HG03135 (cell line): ENCODE measurements around the gene RPN2.

Experiments used
- ATAC-seq: cut with Tn5 transposase; IDR thresholded peaks from one replicate; pipeline ENCODE4 v1.9.1; 2021; ENCODE audit warnings: mild to moderate bottlenecking, moderate library complexity; ENCODE audit not compliant: unreplicated experiment

The RPN2 gene

DNA sequence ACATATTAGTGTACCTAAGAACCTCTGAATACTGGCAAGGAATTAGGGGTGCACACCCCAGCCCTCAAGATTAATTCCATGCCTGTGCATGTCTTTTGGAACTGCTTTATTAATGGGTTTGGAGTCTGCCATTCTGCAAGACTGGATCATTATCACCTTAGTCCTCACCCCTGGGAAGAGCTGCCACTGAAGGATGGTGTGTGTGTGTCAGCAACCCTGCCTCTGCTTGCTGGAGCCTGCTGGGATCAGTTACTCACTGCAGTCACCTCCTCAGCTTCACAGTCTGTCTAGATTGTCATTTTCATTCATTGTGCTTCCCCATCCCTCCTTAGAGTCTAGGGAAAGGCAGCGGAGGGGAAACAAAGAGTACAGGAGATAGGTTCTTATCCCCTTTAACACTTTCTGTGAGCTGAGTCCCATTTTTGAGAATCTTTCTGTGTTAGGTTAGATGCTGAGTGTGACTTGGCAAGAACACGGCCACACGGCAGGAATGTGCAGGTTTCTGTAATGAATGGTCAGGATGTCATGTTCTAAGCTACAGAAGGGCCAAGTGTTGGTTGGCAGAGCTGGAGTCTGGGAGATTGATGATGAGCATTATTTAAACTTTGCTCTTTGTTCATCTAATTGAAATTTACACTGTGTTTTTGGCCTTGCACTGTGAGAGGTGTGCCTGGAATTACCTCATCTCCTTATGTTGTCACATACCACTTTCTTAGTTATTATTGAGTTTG lies 61.4 kb downstream of the RPN2 start:
- no peak for ATAC-seq

DNA sequence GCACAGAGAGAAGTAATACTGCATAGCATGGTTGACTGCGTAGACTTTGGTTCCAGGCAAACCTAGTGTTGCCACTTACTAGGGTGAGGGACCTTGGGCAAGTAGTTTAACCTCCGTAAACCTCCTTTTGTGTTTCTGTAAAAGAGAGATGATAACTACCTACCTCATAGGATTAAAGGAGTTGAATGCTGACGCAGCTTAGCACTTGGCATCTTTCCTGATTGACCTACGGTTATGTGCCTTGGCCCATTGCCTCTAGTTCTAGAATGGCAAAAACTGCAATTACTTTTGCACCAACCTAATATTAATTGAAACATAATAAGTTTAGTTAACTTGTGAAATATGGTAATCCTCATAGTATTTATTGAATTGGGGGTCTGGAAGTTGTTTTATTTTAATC lies 63.4 kb downstream of the RPN2 start:
- no peak for ATAC-seq

DNA sequence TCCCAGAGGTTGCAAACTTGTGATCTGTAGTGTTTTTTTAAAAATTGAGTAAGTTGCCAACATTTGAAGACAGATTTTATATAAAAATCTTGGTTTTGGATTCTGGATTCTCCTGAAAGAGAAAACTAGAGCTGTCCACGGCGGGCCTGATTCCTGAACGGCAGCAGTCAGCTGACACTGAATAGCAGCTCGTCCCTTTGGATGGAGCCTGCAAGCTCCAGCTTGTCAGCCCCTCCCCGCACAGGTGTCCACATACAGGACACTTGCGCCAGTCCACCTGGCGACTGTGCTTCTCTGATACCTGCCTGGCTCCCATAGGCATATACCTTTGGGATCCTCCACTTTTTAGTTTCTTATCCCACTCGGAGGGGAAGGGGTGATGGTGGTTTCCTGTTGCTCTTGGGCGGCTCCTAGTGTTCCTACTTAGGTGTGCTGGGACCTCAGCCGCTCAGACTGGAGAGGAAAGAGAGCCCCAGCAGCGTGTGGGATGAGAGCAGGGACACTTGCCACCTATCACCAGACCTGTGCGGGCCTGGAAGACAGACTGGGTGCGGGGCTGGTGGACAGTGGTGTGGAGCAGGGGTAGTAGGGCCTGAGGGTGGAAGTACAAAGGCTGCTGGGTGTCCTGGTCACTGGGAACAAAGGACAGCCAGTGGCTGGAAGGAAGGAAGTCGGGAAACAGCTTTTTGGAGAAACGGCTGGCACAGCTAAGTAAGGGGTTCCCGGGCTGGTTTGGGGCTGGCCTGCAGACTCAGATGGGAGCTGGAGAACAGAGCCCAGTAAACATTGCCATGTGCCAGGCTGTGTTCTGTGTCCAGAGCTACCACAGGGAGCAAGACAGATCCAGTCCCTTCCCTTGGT lies 64.2 kb downstream of the RPN2 start:
- no peak for ATAC-seq

DNA sequence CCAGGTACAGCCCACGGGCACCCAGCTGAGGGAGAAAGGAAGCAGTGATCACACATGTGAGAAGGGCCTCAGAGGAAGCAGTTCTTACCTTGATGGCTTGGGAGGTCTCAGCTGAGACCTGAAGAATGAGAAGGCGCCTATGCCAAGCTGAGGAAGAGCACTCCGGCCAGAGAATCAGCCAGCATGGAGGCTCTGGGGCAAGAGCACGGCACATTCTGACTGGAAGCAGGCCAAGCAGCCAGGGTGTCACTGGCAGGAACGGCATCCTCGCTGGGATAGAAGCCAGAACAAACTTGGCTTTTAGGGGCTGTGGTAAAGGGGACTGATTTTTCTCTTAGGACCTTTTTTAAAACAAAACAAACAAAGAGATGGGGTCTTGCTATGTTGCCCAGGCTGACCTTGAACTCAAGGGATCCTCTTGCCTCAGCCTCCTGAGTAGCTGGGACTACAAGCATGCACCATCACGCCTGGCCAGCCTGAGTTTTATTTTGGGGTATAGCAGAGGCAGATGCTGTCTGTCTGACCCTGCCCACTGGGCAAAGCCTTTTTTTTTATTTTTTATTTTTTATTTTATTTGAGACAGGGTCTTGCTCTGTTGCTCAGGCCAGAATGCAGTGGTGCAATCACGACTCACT lies 64.9 kb downstream of the RPN2 start:
- no peak for ATAC-seq

DNA sequence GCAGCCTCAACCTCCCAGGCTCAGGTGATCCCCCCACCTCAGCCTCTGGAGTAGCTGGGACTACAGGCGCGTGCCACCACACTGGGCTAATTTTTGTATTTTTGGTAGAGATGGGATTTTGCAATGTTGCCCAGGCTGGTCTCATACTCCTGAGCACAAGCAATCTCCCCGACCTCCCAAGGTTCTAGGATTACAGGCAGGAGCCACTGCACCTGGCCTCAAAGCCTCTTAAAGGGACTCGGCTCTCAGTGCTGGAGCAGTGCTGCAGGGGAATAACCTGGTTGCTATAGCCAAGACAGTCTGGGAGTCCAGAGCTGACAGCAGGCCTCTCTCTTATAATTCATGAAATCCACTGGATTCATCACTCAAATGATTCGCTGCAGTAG lies 65.4 kb downstream of the RPN2 start:
- ATAC-seq: no peak

DNA sequence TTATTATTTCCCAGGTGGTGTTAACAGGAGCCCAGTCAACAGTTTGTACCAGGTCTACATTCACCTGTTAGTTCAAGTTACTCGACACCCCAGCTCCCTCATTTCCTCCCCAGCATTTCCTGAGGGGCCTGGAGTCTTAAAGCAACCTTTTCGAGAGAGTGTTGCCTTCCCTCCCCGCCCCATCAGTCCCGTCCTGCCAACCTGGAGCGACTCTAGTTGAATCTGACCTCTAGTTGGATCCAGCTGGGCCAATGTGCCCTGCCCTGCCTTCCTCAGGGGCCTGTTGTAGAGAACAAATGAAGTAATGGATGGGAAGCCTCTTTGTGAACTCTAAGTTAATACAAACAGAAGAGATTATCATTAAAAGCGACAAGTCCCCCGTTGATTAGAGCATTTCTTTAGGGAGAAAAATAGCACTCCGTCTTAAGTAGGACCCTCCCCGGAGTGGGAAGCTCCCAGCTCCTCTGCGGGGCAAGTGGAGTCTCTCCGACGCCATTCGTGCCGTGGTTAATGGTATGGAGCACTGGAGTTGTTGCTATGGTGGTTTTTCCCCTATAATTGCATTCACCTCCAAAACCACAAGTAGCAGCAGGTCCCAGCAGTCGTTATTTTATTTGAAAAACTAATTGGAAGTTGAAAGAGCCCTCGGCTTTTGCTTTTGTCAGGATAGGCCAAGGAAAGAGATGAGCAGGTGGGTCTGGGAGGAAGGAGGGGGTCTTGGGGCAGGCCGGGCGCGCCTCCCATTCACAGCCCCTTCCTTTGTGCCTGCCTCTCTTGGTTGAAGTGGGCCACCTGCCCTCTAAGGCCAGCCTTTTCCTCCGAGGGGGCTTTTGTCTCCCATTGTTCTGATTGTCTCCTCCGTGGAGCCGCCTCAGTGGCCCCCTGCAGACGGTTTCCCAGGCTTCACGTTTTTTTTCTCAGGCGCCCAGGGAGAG lies 66.4 kb downstream of the RPN2 start:
- ATAC-seq: no peak

DNA sequence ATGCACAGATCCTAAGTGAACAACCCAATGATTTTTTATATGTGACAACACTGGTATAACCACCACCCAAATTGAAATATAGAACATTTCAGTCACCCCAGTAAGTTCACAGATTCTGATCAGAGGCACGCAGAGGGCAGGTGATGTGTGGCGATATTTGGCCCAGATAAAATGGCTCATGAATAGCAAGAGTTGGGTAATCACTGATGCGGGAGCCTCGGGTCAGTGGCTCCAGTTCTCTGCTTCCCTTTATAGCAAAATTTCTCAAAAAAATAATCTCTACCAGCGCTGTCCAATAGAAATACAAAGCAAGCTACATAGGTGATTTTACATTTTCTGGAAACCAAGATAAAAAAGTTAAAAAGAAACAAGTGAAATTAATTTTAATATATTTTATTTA lies 67.6 kb downstream of the RPN2 start:
- no peak for ATAC-seq

DNA sequence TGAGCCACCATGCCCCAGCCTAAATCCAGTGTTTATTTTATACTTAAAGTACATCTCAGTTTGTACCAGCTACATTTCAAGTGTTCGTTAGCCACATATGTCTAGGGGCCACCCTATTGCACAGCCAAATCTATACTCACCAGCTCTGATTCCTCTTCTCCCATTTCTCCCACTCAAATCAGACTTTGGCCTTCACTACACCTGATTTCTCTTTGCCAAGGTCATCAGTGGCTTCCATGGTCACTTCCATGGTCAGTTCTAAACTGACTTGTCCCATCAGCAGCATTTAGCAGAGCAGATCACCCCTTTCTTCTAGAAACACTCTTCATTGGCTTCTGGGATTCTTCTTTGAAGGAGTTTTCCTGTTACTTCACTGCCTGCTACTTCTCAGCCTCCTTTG lies 68.4 kb downstream of the RPN2 start:
- no peak for ATAC-seq

DNA sequence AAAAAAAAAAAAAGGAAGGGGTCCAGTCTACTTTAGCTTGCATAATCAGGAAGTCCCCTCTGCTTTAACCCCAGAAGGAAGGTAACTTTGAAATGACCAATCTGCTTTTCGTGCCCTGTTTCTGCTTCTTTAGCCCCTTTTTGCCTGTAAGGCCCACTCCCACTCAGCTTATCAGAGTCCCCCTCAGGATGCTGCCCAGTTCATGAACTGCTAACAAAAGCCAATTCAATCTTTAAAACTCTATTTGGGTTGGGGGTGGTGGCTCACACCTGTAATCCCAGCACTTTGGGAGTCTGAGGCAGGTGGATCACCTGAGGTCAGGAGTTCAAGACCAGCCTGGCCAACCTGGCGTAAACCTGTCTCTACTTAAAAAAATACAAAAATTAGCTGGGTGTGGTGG lies 70.2 kb downstream of the RPN2 start:
- no peak for ATAC-seq

DNA sequence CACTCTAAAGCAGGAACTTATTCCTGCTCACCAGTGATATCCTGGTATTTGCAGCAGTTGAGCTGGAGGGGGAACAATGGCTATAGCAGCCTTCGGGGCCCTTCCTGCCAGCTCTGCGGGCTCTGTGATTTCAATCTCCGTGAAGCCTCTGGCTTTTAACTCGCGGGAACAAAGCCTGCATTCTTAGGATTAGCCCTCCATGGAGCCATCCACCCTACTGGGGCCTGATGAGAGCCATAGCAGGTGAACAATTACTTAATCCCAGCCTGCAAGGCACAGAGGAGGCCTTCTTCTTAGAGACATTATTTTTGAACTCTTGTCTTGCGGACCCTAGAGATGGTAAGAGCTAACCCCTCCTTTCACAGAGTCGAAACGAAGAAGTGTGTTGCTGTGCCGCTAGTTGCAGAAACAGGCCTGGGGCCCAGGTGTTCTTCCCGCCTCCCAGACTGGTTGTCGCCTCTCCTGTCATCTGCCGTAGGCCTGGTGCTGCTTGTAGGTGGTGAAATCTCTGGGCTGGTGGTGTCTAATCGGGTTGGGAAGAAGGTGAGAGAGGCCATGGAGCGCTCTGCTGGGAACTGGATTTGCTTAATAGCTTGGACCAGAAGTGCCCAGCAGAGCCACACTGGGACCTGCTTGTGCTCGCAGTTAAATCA lies 72.8 kb downstream of the RPN2 start:
- ATAC-seq: no peak

DNA sequence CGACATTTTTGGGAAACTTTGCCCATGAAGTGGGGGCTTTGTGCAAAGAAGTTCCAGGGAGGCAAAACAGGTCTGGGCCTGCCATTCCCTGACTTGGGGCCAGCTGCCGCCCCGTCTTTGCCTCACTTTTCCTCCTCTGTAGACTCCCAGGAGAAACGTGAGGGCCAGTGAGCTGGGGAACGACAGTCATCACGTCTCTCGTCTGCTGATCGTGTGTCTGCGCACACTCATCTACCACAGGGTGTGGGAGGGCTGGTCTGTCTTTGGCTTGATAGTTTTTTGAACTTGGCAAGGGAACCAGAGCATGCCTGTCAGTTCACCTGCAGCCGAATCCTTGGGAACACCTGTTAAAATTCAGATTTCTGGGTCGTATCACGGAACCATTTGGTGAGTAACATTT lies 74.0 kb downstream of the RPN2 start:
- ATAC-seq: no peak

DNA sequence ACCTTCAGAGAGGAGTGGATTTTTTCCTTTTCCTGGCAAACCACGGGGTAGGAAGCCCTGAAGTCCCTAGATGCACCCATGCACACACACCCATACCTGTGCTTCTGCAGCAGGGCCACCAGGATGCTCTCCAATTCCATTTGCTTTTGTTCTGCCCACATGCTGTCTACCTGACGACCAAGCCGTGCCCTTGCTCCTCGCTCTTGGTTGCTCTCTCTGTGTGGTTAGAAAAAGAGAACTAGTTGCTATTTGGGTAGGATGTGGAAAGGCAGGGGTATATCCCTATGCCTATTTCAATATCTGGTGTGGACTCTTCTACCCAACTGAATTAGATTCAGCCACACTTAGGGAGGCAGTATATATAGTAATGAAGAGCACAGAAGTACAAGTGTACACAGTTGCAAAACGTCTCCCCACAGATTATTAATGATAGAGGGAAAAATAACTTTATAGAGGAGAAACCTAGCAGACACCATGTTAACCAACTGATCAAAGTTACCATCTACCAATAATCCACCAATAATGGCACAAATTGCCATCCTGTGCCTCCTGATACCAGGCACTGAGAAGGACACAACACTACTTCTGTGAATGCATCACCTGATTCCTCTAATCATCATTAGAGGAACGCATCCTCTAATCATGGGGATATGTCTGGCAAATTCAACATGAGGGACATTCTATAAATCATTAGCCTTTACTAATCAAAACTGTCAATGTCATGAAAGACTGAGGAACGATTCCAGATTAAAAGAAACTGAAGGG lies 75.2 kb downstream of the RPN2 start:
- no peak for ATAC-seq

DNA sequence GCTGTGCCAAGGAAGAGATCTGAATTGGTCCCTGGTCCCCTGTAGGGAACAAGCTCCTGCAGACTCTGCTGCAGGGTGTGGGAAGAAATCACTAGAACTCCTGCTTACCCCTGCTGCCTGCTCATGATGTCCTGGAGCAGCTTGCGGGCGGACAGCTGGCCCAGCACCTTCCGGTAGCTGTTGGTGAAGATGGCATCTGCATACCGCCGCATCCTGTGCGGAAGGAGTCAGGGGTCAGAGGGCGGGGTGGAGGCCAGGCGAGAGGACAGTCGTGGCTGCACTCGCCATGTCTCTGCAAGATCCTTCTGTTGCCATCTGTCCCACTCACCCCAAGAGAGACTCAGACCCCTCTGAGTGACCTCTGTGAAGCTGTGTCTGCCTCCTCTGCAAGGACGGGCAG lies 77.2 kb downstream of the RPN2 start:
- ATAC-seq: no peak

DNA sequence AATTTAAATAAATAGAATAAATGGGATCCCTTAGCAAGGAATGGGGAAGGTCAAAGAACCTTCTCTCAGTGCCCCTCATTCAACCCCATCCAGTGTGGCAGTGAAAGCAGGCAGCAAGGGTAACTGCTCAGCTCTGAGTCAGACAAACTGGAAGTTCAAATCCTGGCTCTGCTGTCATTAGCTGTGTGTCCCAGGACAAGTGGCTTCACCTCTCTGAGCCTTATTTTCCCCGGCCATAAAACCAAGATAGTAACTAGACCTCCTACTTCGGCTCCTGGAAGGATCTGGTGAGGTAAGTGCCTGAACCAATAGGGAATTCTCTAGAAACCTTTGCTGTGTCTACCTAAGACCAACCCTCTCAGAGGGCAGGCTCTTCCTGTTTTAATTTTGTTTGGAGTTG lies 78.4 kb downstream of the RPN2 start:
- ATAC-seq: no peak

DNA sequence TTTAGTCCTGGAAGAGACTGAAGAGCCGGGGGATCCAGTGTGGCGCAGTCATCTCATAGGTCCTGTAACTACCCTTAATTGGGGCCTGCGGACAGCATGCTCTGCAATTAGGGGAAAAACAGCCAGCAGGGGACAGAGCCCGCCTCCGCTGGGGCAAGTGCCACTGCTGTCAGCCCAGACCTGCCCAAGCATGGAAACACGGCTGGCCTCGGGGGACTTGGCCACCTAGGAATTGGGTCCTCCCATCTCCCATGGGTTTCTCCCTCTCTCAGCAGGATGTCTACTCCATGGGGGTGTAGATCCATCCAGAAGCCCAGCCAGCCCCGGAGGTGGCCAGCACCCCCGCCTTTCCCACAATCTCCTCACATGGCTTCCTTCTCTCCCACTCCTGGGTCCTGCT lies 78.9 kb downstream of the RPN2 start:
- no peak for ATAC-seq

DNA sequence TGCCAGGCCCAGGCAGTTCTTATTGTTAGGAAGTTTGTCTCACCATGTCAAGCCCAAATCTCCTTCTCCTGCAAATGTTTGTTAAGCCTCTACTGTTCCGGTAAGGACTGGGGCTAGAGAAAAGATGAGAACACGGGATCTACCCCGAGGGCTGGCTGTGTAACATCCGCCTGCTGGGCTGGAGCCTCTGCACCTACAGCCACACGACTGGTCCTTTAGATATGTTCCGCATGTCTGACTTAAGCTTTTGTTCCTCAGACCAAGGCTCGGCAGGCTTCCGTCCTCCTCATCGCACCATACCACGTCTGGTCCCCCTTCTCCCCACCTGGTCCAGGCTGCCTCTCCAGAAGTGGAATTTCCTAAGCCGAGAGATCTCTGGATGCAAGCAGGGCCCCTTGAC lies 79.9 kb downstream of the RPN2 start:
- ATAC-seq: no peak

DNA sequence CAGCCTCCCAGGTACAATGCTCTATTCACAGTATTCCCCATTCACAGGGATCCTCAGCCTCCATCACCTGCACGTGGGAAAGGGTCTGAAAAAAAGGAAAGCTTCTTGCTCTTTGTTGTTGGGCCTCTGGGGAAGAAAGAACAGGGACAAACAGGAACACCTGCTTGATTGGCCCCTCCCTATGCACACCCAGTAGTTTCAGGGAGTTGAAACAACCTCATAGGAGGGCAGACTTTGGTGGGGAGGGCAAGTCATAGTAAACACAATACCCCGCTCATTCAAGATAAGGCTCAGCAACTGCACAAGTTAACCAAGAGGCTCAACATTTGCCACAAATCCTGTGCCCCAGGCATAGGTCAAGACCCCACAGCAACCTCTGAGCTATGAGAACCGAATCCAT lies 80.7 kb downstream of the RPN2 start:
- no peak for ATAC-seq

DNA sequence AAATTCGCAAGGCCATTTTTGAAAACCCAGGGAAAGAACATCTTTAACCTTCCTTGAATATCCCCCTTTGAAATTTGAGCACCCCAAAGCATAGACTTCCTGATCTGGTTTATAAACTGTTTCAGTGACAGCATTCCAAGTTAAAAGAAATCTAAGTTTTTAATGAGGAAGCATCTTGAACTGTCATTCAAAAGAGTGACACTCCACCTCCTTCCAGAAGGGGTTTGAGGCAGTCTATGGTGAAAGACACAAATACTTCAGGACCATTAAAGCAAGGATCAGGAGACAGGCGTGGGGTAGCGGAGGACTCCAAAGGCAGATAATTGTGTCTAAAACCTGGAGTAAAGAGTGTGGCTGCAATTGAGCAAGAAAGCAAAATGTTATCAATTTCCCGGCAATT lies 81.8 kb downstream of the RPN2 start:
- no peak for ATAC-seq

DNA sequence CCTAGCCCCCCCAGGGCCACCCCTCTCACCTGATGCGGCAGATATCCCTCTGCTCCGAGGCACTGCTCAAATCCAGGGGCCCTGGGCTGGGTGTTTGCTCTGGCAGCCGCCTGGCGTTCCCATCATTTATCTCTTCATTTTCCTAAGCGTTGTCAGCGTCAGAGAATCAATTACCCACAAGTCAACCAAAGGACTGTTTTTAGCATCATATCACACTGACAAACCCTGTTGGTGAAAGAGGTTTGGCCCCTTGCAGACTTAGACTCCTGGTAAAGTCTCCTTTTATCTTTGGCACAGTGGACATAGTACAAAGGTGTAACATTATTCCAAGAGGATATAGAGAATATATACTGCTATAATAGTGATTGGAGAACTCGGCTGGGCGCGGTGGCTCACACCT lies 82.6 kb downstream of the RPN2 start, which contains the start of gene GHRH:
GHRH (minus strand) TSS at position 101 of the 400 bp plus-strand sequence. CDS start 4,925 bp downstream, outside the sequence.
- ATAC-seq: no peak

DNA sequence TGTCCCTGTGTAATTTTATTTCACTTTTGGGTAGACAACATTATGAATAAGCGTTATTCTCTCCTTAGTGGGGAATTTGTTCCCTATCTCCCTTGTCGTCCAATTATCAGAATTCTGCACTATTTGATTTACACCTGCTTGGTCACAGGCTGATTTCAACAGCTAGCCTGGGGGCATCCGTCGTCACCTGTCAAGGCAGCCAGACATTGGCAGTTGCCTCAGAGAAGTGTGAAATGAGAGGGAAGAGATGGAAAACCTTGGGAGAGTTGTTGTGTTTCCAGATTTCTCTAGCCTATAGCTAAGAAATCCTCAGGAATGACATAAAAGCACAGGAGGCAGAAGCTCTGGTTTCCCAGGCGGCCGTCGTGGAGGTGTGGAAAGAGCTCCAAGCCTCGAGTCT lies 83.4 kb downstream of the RPN2 start:
- ATAC-seq: no peak
